GM19239 (cell line): ENCODE measurements around the gene WARS2.

ENCODE experiments used
- DNase-seq: peaks from one replicate; pipeline ENCODE4 v3.0.0; 2011; ENCODE audit warnings: low spot score; ENCODE audit not compliant: insufficient read length
- FAIRE-seq: peaks from 2 replicates; lab custom pipeline; 2011; peaks lifted over from hg19 to GRCh38; lab: Jason Lieb, UNC

Gene WARS2

GRCh38 chr1:119045096-119045746 lies 95.2 kb downstream of the WARS2 start:
- DNase-seq (no peak), FAIRE-seq (no peak)

DNA sequence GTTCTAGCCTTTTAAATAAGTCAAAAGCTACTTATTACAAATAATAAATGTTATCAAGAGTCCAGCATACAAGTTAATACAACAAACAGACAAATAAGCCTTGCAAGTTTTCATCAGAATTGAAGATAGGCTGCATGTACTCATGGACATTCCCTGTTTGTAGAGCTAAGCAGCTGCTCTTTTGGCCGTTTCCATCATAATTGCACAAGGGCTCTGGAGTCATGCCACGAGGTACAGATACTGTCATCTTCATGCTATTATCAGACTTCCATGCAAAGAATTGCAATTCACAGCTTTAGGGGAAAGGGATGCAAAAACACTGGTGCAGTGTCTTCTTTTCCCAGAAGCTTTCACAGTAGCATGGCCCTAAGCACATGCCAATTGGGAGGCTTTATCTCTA lies 99.5 kb downstream of the WARS2 start:
- FAIRE-seq, result no peak

DNA sequence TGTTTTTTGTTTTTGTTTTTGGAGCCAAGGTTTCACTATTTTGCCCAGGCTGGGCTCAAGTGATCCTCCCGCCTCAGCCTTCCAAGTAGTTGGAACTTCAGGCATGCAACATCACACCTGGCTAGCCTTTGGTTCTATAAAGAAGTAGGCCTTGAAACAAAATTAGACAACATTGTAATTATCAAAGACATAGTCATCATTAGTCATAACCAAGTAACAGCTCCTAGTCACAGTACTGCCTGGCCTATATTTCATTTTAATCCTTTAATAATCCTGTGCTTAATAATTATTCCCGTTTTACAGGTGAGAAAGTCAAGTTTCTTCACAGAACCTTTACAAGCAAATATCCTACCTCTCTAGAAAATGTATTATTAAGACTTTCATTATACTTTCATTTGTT lies 100.0 kb downstream of the WARS2 start:
- FAIRE-seq (no peak), DNase-seq (no peak)

More for the DNA sequence above, 99.5 kb downstream of the WARS2 start:
- DNase-seq, result no peak

DNA sequence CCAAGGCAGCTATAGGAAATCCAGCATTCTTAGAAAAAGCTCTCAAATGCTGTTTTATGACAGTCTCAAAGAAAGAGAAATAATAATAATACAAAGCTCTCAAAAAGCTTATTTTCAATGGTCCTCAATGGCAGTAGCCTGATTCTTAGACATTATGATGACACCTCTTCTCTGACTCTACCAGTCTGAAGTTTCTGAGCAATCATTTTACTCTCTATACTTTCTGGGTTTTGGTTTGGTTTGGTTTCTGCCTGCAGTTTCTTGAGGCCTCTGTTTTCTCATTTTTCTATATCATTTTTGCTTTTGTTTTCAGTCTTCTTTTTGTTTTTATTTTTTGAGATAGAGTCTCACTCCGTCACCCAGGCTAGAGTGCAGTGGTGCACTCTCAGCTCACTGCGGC lies 102.1 kb downstream of the WARS2 start:
- FAIRE-seq (no peak), DNase-seq (no peak)

GRCh38 chr1:119034359-119034758 lies 106.1 kb downstream of the WARS2 start:
- FAIRE-seq (no peak), DNase-seq (no peak)

GRCh38 chr1:119032986-119033385 lies 107.5 kb downstream of the WARS2 start:
- DNase-seq, result no peak
- no peak for FAIRE-seq

GRCh38 chr1:119027759-119028158 lies 112.7 kb downstream of the WARS2 start:
- no peak for FAIRE-seq
- DNase-seq, result no peak

GRCh38 chr1:119026956-119027355 lies 113.5 kb downstream of the WARS2 start:
- no peak for FAIRE-seq
- DNase-seq, result no peak

DNA sequence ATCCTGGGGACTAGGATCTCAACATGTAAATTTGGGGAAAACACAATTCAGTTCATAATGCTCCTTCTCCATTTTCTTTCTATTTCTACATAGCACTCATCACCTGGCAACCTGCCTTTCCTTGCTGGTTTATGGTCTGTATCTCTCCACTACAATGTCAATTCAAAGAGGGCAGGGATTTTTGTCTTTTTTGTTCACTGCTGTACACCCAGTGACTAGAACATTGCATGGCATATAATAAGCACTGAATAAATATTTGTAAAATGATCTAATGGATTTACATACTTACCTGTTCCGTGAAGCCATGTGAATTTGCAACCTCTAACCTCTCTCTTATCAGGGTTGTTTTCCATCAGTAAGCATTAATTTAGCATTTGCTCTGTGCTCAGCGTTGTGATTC lies 124.9 kb downstream of the WARS2 start:
- FAIRE-seq (no peak), DNase-seq (no peak)

DNA sequence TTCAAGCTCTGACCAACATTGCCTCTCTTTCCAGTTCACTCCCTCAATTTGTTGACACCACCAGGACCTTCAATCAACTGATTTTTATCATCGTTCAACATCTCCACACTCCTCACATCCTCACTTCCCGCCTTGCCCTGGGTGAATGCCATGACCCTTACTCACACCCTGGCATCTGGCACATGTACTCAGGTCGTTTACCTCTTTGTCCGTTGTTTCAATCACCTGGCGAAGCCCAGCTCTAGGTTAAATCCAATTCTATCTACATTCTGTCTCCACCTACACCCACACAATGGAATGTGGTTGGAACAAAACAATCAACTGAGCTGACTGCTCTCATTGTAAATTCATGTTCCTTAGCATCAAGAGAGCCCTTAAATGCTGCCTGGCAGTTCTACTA lies 128.1 kb downstream of the WARS2 start:
- DNase-seq (no peak), FAIRE-seq (no peak)

DNA sequence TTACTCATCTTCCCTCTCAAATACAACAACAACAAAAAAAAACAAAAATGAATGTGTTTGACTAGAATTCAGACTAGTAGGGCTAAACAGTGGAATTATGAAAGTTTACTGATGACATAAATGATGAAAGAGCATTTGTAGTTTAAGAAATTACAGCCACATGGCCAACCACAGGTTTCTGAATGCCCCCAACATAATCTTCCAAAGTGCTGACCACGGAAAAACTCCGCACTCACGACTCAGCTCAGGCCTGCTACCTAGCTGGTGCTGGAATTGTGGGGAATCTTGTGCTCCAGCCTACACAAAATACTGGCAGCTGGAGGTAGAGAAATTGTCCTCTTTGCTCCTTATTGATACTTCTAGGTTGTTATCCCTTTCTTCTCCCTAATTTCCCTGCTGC lies 128.7 kb downstream of the WARS2 start:
- DNase-seq, result no peak
- FAIRE-seq, result no peak

GRCh38 chr1:119011116-119011515 lies 129.3 kb downstream of the WARS2 start:
- DNase-seq, result no peak

DNA sequence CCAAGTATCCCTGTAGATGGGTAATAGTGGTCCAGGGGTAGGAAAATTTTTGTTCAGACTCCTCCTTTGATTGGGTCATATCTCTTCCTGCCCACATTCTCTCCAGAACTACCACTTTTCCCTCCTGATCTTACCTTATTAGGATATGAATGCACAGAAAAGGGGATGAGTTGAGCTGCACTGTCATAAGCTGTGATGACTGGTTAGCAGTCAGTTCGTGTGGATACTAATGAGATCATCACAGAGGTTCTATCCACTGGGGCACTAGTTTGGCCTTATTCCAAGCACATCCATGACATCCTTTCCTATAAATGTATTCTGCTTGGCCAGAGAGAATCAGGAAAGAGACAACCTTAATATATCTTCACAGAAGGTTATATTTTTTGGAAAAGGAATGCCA lies 130.3 kb downstream of the WARS2 start:
- DNase-seq, result no peak
- FAIRE-seq, result no peak

More at GRCh38 chr1:119011116-119011515, 129.3 kb downstream of the WARS2 start:
- FAIRE-seq, result no peak

- FAIRE-seq (no peak), DNase-seq (no peak)
Observed at GRCh38 chr1:119009312-119009655, 131.2 kb downstream of the WARS2 start.

DNA sequence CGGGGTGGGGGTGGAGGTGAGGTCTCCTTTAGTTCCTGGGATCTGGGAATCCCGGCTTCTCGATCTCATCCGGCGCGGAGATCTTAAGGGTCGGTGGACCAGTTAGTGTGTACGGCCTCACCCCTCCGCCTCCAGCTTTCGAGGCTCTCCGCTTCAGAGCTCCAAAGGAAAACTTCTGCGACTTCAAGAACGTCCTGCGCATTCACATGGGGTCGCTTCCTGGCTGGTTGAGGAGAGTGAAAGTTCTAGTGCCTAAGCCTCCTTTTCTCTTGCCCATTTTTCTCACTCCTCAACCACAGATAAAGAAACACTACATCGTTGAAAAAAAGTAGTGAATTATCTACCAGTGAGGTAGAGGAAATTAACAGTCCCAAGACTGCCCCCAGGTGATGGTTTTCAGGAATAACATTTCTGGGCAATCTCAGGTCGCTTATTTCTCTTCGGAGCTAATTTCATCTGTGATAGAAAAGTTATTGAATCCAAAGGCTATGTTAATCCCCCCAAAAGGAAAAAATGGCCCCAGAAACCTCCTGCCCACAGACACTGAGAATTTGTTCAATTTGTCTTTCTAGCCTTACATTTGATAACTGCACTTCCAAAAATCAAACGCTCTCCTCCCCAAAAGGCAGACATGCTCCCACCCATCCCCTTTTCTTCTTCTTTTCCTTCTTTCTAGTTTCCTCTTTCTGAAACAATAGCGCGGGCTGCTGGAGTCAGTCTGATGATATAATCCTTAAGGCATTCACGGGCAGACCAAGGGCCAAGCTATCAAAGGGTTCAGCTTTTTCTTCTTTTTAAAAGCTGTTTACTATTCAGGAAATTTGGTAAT lies 131.8 kb downstream of the WARS2 start:
- FAIRE-seq (peak; percentile 92), DNase-seq (no peak)

GRCh38 chr1:119007670-119008482 lies 132.6 kb downstream of the WARS2 start:
- FAIRE-seq, result no peak

GRCh38 chr1:119007339-119007669 lies 133.1 kb downstream of the WARS2 start:
- FAIRE-seq, result no peak
- no peak for DNase-seq

More at GRCh38 chr1:119007670-119008482, 132.6 kb downstream of the WARS2 start:
- no peak for DNase-seq

- DNase-seq, result no peak
- no peak for FAIRE-seq
Observed at GRCh38 chr1:119006406-119007279, 133.8 kb downstream of the WARS2 start.

DNA sequence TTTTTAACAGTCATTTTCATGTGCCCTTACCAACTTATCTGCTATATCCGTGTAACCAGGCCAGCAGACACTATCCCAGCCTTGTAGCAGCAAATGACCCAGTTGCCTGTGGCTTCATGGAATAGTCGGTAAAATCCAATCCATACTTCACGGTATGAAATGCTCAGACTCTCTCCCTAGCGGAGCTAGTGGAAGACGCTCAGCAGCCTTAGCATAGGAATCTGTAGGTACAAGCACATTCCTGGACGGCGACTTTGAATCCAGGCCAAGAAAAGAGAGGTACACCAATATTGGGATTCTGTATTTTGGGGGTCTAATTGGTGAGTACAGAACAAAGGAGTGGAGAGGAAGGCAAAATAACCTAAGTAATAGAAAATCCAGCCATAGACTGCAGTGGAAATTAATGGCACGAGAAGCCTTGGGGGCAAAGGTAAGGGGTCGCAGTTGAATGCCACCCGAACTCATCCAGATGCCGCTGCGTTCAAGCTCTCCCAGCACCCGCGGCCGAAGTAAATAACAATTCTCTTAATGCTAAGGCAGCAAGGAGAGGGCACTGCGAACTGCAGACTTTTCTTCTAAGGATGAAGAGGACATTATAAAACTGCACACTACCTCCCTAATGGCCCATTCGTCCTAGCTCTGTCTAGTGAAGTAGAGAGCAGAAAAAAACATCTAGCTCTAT lies 134.6 kb downstream of the WARS2 start:
- FAIRE-seq, result no peak

GRCh38 chr1:119004781-119005180 lies 135.7 kb downstream of the WARS2 start:
- DNase-seq, result no peak
- FAIRE-seq, result no peak

More for the DNA sequence above, 134.6 kb downstream of the WARS2 start:
- no peak for DNase-seq
